Esophagus squamous epithelium (tissue), 4 donors: Measurements from ENCODE around the gene APOL3.

Experiments
- CTCF ChIP-seq, 6 experiments: fragments of 450-650 bp in 4 of 6; fragments of 200-600 bp in 2 of 6; sonication (generic) in 2 of 6; IDR thresholded peaks; one replicate each; pipeline ENCODE4 v1.5.1; 2016 to 2019; ENCODE audit warnings: antibody characterized with exemption in 6 of 6, mild to moderate bottlenecking in 4 of 6, moderate library complexity in 4 of 6
- POLR2A ChIP-seq, 4 donors: fragments of 450-650 bp; IDR thresholded peaks; one replicate each; pipeline ENCODE4 v1.6.1; 2017; ENCODE audit warnings: antibody characterized with exemption in 4 of 4, mild to moderate bottlenecking in 4 of 4, moderate library complexity in 3 of 4

- TF ChIP-seq CTCF (IDR thresholded peaks at IDR 0.05) (no peak), POLR2A (IDR thresholded peaks at IDR 0.05) (no peak)
These were observed 16.6 kb downstream of the APOL3 start for GRCh38 chr22:36143956-36144355.
